ENCODE results near the gene ATAT1. TPM values are rescaled to one million over a fixed set of nuclear protein-coding genes. Genes with fewer than 3 reads are reported as not detected.
A peak's percentile ranks its signal among the peaks of the same experiment; 100 is the strongest.

ATAT1 gene
- total and polyA plus RNA-seq, 2 of the 13 experiments (the other 11 are each of a cell fraction or from before 2014, with no cell fraction given) = 9.2 to 23.6 TPM

DNA sequence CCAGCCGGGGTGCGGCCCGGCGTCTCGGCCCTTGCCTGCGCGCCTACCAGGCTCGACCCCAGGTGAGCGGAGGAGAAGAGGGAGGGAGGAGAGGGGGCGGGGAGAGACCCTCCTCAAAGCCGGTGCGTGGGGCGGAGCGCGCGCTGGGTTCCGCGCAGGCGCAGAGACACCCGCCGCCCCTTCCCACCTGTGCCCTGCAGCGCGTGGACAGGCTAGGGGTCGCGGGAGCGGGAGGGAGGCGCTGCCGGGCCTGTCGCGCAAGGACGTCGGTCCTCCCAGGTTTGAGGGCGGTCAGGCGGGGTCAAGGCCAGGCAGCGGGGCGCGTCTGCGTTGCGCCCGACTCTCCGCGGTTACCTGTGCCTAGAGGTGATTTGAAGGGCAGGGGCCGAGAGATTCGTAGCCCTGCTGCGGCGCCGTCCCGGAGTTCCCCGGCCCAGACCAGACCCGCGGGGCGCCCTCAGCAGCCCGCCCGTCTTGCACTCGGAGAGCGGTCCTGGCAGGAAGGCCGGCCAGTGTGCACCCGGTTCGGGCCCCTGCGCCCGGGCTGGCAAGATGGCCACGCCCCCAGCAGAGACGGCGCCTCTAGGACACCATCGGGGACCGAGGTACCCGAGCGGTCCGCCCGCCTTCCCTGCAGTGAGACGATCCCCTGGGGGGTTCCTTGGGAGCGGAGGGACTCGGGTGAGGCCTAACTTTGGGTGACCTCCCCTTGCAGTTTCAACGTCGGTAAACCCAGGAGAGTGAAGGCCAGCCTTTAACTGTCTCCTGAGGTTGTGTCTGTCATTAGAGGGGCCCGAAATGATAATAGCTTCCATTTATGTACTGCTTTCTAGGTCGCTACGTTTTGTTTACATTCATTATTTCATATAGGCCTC is 20.8 kb downstream of the ATAT1 start (continued):
- TF ChIP-seq HDAC6 (IDR thresholded peaks at IDR 0.05; ENCODE audit: low read depth, low read length) = no peak
- TF ChIP-seq TBL1XR1 (IDR thresholded peaks at IDR 0.05; ENCODE audit: borderline replicate concordance, low read length, partially characterized antibody) = no peak
- peak; percentile 64; the same call in 1 of the 2 replicates for TF ChIP-seq TARDBP (CRISPR knock-in tag; IDR thresholded peaks at IDR 0.05)
- TF ChIP-seq ZSCAN31 (CRISPR knock-in tag; IDR thresholded peaks at IDR 0.05; ENCODE audit: low read depth) = peak; percentile 97
- TF ChIP-seq BRD4 (CRISPR knock-in tag; IDR thresholded peaks at IDR 0.05) = peak; percentile 88
- no peak for TF ChIP-seq SYNCRIP (IDR thresholded peaks at IDR 0.05; ENCODE audit: insufficient read depth, low read depth, low read length)
- peak; percentile 42; the same call in 1 of the 2 replicates for TF ChIP-seq ZNF3 (CRISPR knock-in tag; IDR thresholded peaks at IDR 0.05)
- TF ChIP-seq ZEB1 (IDR thresholded peaks at IDR 0.05; ENCODE audit: insufficient replicate concordance, low read depth) = peak; percentile 88
- TF ChIP-seq ATF7 (IDR thresholded peaks at IDR 0.05) = no peak
- TF ChIP-seq ATF7 (CRISPR knock-in tag; IDR thresholded peaks at IDR 0.05) = no peak
- TF ChIP-seq ZSCAN9 (CRISPR knock-in tag; IDR thresholded peaks at IDR 0.05; ENCODE audit: borderline replicate concordance) = peak; percentile 11; the same call in 1 of the 2 replicates
- TF ChIP-seq POLR2G (IDR thresholded peaks at IDR 0.05; ENCODE audit: low read depth, low read length) = peak; percentile 89
- TF ChIP-seq ZNF205 (CRISPR knock-in tag; IDR thresholded peaks at IDR 0.05) = peak; percentile 90
- TF ChIP-seq, protein P1, sequence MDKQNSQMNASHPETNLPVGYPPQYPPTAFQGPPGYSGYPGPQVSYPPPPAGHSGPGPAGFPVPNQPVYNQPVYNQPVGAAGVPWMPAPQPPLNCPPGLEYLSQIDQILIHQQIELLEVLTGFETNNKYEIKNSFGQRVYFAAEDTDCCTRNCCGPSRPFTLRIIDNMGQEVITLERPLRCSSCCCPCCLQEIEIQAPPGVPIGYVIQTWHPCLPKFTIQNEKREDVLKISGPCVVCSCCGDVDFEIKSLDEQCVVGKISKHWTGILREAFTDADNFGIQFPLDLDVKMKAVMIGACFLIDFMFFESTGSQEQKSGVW (CRISPR knock-in tag; IDR thresholded peaks at IDR 0.05; ENCODE audit: borderline replicate concordance) = no peak
- no peak for TF ChIP-seq RAD51 (IDR thresholded peaks at IDR 0.05; ENCODE audit: borderline replicate concordance)
- TF ChIP-seq JARID2 (CRISPR knock-in tag; IDR thresholded peaks at IDR 0.05; ENCODE audit: insufficient replicate concordance) = no peak
- TF ChIP-seq ZNF10 (CRISPR knock-in tag; IDR thresholded peaks at IDR 0.05; ENCODE audit: borderline replicate concordance, low read depth) = no peak
- peak; percentile 78 for TF ChIP-seq YY1 (IDR thresholded peaks at IDR 0.05; ENCODE audit: insufficient read depth, insufficient replicate concordance, low read depth, low read length)
- peak; percentile 96 for TF ChIP-seq ZNF782 (CRISPR knock-in tag; IDR thresholded peaks at IDR 0.05; ENCODE audit: borderline replicate concordance)
- TF ChIP-seq ZNF772 (CRISPR knock-in tag; IDR thresholded peaks at IDR 0.05) = peak; percentile 91
- no peak for TF ChIP-seq SMARCE1 (IDR thresholded peaks at IDR 0.05; ENCODE audit: borderline replicate concordance)
- no peak for TF ChIP-seq ZNF354B (CRISPR knock-in tag; IDR thresholded peaks at IDR 0.05)
- TF ChIP-seq, protein P2, sequence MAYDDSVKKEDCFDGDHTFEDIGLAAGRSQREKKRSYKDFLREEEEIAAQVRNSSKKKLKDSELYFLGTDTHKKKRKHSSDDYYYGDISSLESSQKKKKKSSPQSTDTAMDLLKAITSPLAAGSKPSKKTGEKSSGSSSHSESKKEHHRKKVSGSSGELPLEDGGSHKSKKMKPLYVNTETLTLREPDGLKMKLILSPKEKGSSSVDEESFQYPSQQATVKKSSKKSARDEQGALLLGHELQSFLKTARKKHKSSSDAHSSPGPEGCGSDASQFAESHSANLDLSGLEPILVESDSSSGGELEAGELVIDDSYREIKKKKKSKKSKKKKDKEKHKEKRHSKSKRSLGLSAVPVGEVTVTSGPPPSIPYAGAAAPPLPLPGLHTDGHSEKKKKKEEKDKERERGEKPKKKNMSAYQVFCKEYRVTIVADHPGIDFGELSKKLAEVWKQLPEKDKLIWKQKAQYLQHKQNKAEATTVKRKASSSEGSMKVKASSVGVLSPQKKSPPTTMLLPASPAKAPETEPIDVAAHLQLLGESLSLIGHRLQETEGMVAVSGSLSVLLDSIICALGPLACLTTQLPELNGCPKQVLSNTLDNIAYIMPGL (CRISPR knock-in tag; IDR thresholded peaks at IDR 0.05; ENCODE audit: borderline replicate concordance in 1 of 2, low read depth in 1 of 2) = peak; percentile 96 to 97
- TF ChIP-seq ISX (CRISPR knock-in tag; conservative IDR thresholded peaks at IDR 0.05) = peak; percentile 77; the same call in 1 of the 2 replicates
- TF ChIP-seq ZKSCAN5 (CRISPR knock-in tag; IDR thresholded peaks at IDR 0.05) = no peak; the same call in 1 of the 2 replicates
- TF ChIP-seq ZNF703 (CRISPR knock-in tag; IDR thresholded peaks at IDR 0.05; ENCODE audit: borderline replicate concordance) = no peak; the same call in 1 of the 2 replicates
- peak; percentile 95; the same call in 1 of the 2 replicates for TF ChIP-seq ZNF724P (CRISPR knock-in tag; IDR thresholded peaks at IDR 0.05; ENCODE audit: borderline replicate concordance)
- TF ChIP-seq ZNF326 (CRISPR knock-in tag; IDR thresholded peaks at IDR 0.05; ENCODE audit: borderline replicate concordance) = no peak
- peak; percentile 75; the same call in 1 of the 2 replicates for TF ChIP-seq REPIN1 (CRISPR knock-in tag; IDR thresholded peaks at IDR 0.05; ENCODE audit: borderline replicate concordance, low read depth)
